HCT116 (cell line): ENCODE measurements around the gene VEGFA. TPM values are rescaled to one million over a fixed set of nuclear protein-coding genes. Genes with fewer than 3 reads are reported as not detected.

Experiments used
- ATAC-seq: fragments of 200-7000 bp; cut with Tn5 transposase; 2 replicates; pipeline ENCODE4 v1.9.1; 2020; ENCODE audit warnings: mild to moderate bottlenecking, moderate library complexity
- BruUV-seq: library from RNA; stranded (reverse); fragments of 400-500 nt; replicated peaks from 2 replicates; lab custom pipeline; 2021; lab: Mats Ljungman, UMichigan
- CTCF ChIA-PET: fragments of 300-600 bp; sonication (Branson Sonifier 250); formaldehyde crosslinking; loops from one replicate; lab custom pipeline; 2021; ENCODE audit warnings: antibody characterized with exemption; lab: Charles Lee
- POLR2A ChIA-PET: fragments of 300-600, 350-600 bp; sonication (Branson Sonifier 250); formaldehyde crosslinking; loops from one replicate; lab custom pipeline; 2021; ENCODE audit warnings: antibody characterized with exemption; lab: Charles Lee
- RAD21 ChIA-PET, 2 experiments: fragments of 300-600 bp; sonication (Branson Sonifier 250); formaldehyde crosslinking; loops; one replicate each; lab custom pipeline; 2023; ENCODE audit warnings: low total read pairs in 2 of 2; ENCODE audit not compliant: uncharacterized antibody in 2 of 2, unreplicated experiment in 2 of 2, low non-redundant PET in 1 of 2; lab: Charles Lee
- DNase-seq: peaks from one replicate; pipeline ENCODE4 v3.0.0-alpha.2; 2010; ENCODE audit warnings: low read depth, low spot score
- H2AFZ ChIP-seq: fragments of 200-600 bp; shearing (Covaris generic), sonication (generic); 2 replicates; pipeline ENCODE4 v1.6.1; 2017; ENCODE audit warnings: low read depth, mixed run types, mixed read lengths, antibody characterized with exemption, low read length; ENCODE audit not compliant: poor library complexity, severe bottlenecking
- H3K27ac ChIP-seq: 2 replicates; pipeline ENCODE4 v1.5.1; 2012; ENCODE audit warnings: low read depth, low read length
- H3K27me3 ChIP-seq: fragments of 200-600 bp; sonication (generic); 2 replicates; pipeline ENCODE4 v1.6.1; 2016; ENCODE audit warnings: mixed run types, low read length, mixed read lengths; ENCODE audit not compliant: insufficient read depth
- H3K36me3 ChIP-seq, 2 experiments: fragments of 200-500 bp in 1 of 2; fragments of 200-600 bp in 1 of 2; sonication (Bioruptor generic) in 1 of 2; sonication (generic) in 1 of 2; 2 replicates each; pipeline versions ENCODE4 v1.5.1 to v1.6.1; 2014 to 2016; ENCODE audit warnings: low read length in 2 of 2, inconsistent platforms in 1 of 2, mixed read lengths in 1 of 2, mixed run types in 1 of 2; ENCODE audit not compliant: insufficient read depth in 2 of 2, control insufficient read depth in 1 of 2
- H3K4me1 ChIP-seq, 2 experiments: fragments of 200-600 bp in 1 of 2; sonication (generic) in 1 of 2; 2 replicates each; pipeline versions ENCODE4 v1.5.1 to v1.6.1; 2012 to 2017; ENCODE audit warnings: low read length in 2 of 2, inconsistent platforms in 1 of 2, mild to moderate bottlenecking in 1 of 2, mixed read lengths in 1 of 2, mixed run types in 1 of 2, moderate library complexity in 1 of 2; ENCODE audit not compliant: insufficient read depth in 2 of 2, control insufficient read depth in 1 of 2
- H3K4me2 ChIP-seq: fragments of 200-600 bp; sonication (generic); 2 replicates; pipeline ENCODE4 v1.6.1; 2017; ENCODE audit warnings: mixed run types, low read length, mixed read lengths
- H3K4me3 ChIP-seq, 2 experiments: fragments of 200-600 bp in 1 of 2; sonication (generic) in 1 of 2; replicated peaks in 1 of 2; 2 replicates each; pipeline ENCODE4 v1.5.1; 2011 to 2016; ENCODE audit warnings: low read length in 2 of 2, control low read depth in 1 of 2, low read depth in 1 of 2, mild to moderate bottlenecking in 1 of 2, mixed read lengths in 1 of 2, mixed run types in 1 of 2
- H3K79me2 ChIP-seq: fragments of 200-600 bp; sonication (generic); 2 replicates; pipeline ENCODE4 v1.6.1; 2017; ENCODE audit warnings: mild to moderate bottlenecking, mixed run types, low read length, moderate library complexity, mixed read lengths; ENCODE audit not compliant: insufficient read depth
- H3K9ac ChIP-seq: fragments of 200-600 bp; sonication (generic); 2 replicates; pipeline ENCODE4 v1.6.1; 2016; ENCODE audit warnings: low read length, mixed read lengths
- H3K9me2 ChIP-seq: fragments of 200-600 bp; sonication (generic), shearing (Covaris generic); 2 replicates; pipeline ENCODE4 v1.6.1; 2017; ENCODE audit warnings: mixed run types, mild to moderate bottlenecking, moderate library complexity; ENCODE audit not compliant: insufficient read depth
- H3K9me3 ChIP-seq, 2 experiments: fragments of 200-500 bp in 1 of 2; fragments of 200-600 bp in 1 of 2; sonication (Bioruptor generic) in 1 of 2; sonication (generic) in 1 of 2; 2 replicates each; pipeline ENCODE4 v1.6.1; 2014 to 2017; ENCODE audit warnings: low read length in 2 of 2, mixed read lengths in 2 of 2, inconsistent platforms in 1 of 2, low read depth in 1 of 2, mild to moderate bottlenecking in 1 of 2, mixed run types in 1 of 2, moderate library complexity in 1 of 2; ENCODE audit not compliant: control insufficient read depth in 1 of 2, insufficient read depth in 1 of 2
- H4K20me1 ChIP-seq: fragments of 200-600 bp; sonication (generic), shearing (Covaris generic); 2 replicates; pipeline ENCODE4 v1.6.1; 2017; ENCODE audit warnings: mixed run types, mild to moderate bottlenecking, moderate library complexity; ENCODE audit not compliant: insufficient read depth
- CEBPB ChIP-seq: IDR thresholded peaks from 2 replicates; pipeline ENCODE4 v1.6.1; 2012; ENCODE audit warnings: low read depth
- EGR1 ChIP-seq: IDR thresholded peaks from 2 replicates; pipeline ENCODE4 v1.6.1; 2012; ENCODE audit warnings: low read depth
- ELF1 ChIP-seq: IDR thresholded peaks from 2 replicates; pipeline ENCODE4 v1.6.1; 2012; ENCODE audit warnings: low read depth, borderline replicate concordance
- EZH2 ChIP-seq: fragments of 200-600 bp; sonication (generic); IDR thresholded peaks from 2 replicates; pipeline ENCODE4 v1.6.1; 2017; ENCODE audit warnings: antibody characterized with exemption, mixed run types
- EZH2phosphoT487 ChIP-seq: fragments of 200-600 bp; IDR thresholded peaks from 2 replicates; pipeline ENCODE4 v1.6.1; 2018; ENCODE audit warnings: antibody characterized with exemption, borderline replicate concordance
- JUND ChIP-seq: IDR thresholded peaks from 2 replicates; pipeline ENCODE4 v1.6.1; 2012
- MAX ChIP-seq: IDR thresholded peaks from 2 replicates; pipeline ENCODE4 v1.6.1; 2012
- POLR2A ChIP-seq: IDR thresholded peaks from 2 replicates; pipeline ENCODE4 v1.7.0; 2011; ENCODE audit warnings: borderline replicate concordance; ENCODE audit not compliant: insufficient read depth, insufficient read length; ENCODE audit errors: extremely low read depth
- POLR2AphosphoS5 ChIP-seq: IDR thresholded peaks from 2 replicates; pipeline ENCODE4 v1.6.1; 2011; ENCODE audit warnings: mild to moderate bottlenecking, low read depth, low read length, moderate library complexity
- RAD21 ChIP-seq: IDR thresholded peaks from 2 replicates; pipeline ENCODE4 v1.6.1; 2012; ENCODE audit warnings: low read depth, mild to moderate bottlenecking
- SIN3A ChIP-seq: IDR thresholded peaks from 2 replicates; pipeline ENCODE4 v1.6.1; 2012; ENCODE audit warnings: low read depth
- SP1 ChIP-seq: IDR thresholded peaks from 2 replicates; pipeline ENCODE4 v1.6.1; 2012; ENCODE audit warnings: low read depth
- SRF ChIP-seq: IDR thresholded peaks from 2 replicates; pipeline ENCODE4 v1.6.1; 2012; ENCODE audit warnings: low read depth
- YY1 ChIP-seq: IDR thresholded peaks from 2 replicates; pipeline ENCODE4 v1.6.1; 2011; ENCODE audit warnings: low read length, low read depth, moderate library complexity, mild to moderate bottlenecking; ENCODE audit not compliant: insufficient replicate concordance; ENCODE audit errors: extremely low read depth
- ZNF274 ChIP-seq: fragments of 200-500 bp; sonication (Bioruptor generic); IDR thresholded peaks from 2 replicates; pipeline ENCODE4 v1.6.1; 2014; ENCODE audit warnings: mild to moderate bottlenecking, low read depth, low read length, inconsistent platforms
- intact Hi-C: fragments of 100-400 bp; cut with micrococcal nuclease; formaldehyde crosslinking; loops from 2 replicates; pipeline ENCODE4 v1.10.0; 2022
- total RNA-seq: library from RNA; stranded (reverse); gene quantifications from one replicate; pipeline ENCODE4 v1.2.1, GENCODE V29; 2021; ENCODE audit not compliant: unreplicated experiment

The VEGFA gene
- total RNA-seq, 1 experiment from 2014 or later, result 112 TPM

GRCh38 chr6:43762410-43762768 is 7.6 kb upstream of the VEGFA start:
- TF ChIP-seq SP1 (no peak), POLR2A (no peak), YY1 (no peak), EZH2 (no peak), ELF1 (no peak), SIN3A (no peak), JUND (no peak), EGR1 (no peak)
- intact Hi-C loops, result no loop called here
- no peak overlapping the region for H3K4me3 ChIP-seq
- peaks cover 0 to 7% of the 10 kb centered on the region in 2 experiments; a peak in 1 of 4 replicates for H3K4me1 ChIP-seq
- H3K9me3 ChIP-seq, result no peaks in the 10 kb centered on the region
- no TSS peak for BruUV-seq
- ATAC-seq (no peak), DNase-seq (no peak)
- no peak overlapping the region for H2AFZ ChIP-seq
- no peaks in the 10 kb centered on the region for H4K20me1 ChIP-seq
- no peak overlapping the region for H3K27ac ChIP-seq
- H3K4me2 ChIP-seq, result no peak overlapping the region
- H3K9ac ChIP-seq, result no peak overlapping the region
- RAD21 ChIA-PET, result no interaction called here
- H3K36me3 ChIP-seq, result no peaks in the 10 kb centered on the region
- H3K27me3 ChIP-seq, result no peaks in the 10 kb centered on the region; the same call in 1 of the 2 replicates
- no peaks in the 10 kb centered on the region for H3K9me2 ChIP-seq
- CTCF ChIA-PET, result interaction anchor here (1.3 kb wide), 1 partner anchor 95 kb away, joined by 4 read pairs; no protein-coding TSS in a partner anchor
- H3K79me2 ChIP-seq, result no peaks in the 10 kb centered on the region
- POLR2A ChIA-PET, result interaction anchor here (0.6 to 1.1 kb wide), 2 partner anchors 8 to 1816 kb away, joined by 4 read pairs; partner anchors contain the start of gene VEGFA

- CTCF ChIA-PET, result no interaction called here
- no peak for ATAC-seq
- H3K27ac ChIP-seq, result no peak overlapping the region
- H3K9me2 ChIP-seq, result no peaks in the 10 kb centered on the region
- DNase-seq, result no peak
- RAD21 ChIA-PET, result no interaction called here
- peaks cover 0 to 7% of the 10 kb centered on the region in 2 experiments; a peak in 1 of 4 replicates for H3K4me1 ChIP-seq
- H2AFZ ChIP-seq, result no peak overlapping the region
- H3K4me2 ChIP-seq, result no peak overlapping the region
- H3K27me3 ChIP-seq, result no peaks in the 10 kb centered on the region; the same call in 1 of the 2 replicates
- POLR2A ChIA-PET, result no interaction called here
- no peak overlapping the region for H3K9ac ChIP-seq
- TF ChIP-seq SRF (no peak), MAX (no peak), EZH2phosphoT487 (no peak), SIN3A (no peak), ZNF274 (no peak), POLR2A (no peak), POLR2AphosphoS5 (no peak), CEBPB (no peak), SP1 (no peak), ELF1 (no peak), EZH2 (no peak), EGR1 (no peak), RAD21 (no peak)
- H3K36me3 ChIP-seq, result no peaks in the 10 kb centered on the region
- H3K9me3 ChIP-seq, result no peaks in the 10 kb centered on the region
- intact Hi-C loops, result no loop called here
- H3K79me2 ChIP-seq, result no peaks in the 10 kb centered on the region
- H4K20me1 ChIP-seq, result no peaks in the 10 kb centered on the region
- BruUV-seq, result no TSS peak
- no peak overlapping the region for H3K4me3 ChIP-seq
These were observed 6.9 kb upstream of the VEGFA start for GRCh38 chr6:43762966-43763695.
